ENCODE results near the gene PAK1. TPM values are rescaled to one million over a fixed set of nuclear protein-coding genes. Genes with fewer than 3 reads are reported as not detected.

Gene PAK1
- total and polyA plus RNA-seq, 2 donors = 27.7 to 36.6 TPM

GRCh38 chr11:77276271-77276670, 197.6 kb downstream of the PAK1 start:
- H3K4me3 ChIP-seq (ENCODE audit: low read length in 2 of 2) = no peak overlapping the region
- H3K4me1 ChIP-seq (ENCODE audit: control insufficient read depth in 2 of 2, insufficient read depth in 2 of 2, low read length in 2 of 2) = no peaks in the 10 kb centered on the region
- H3K27ac ChIP-seq (ENCODE audit: low read depth in 1 of 2, low read length in 1 of 2) = no peak overlapping the region
- H3K27me3 ChIP-seq (ENCODE audit: control insufficient read depth in 2 of 2, insufficient read depth in 1 of 2, low read length in 1 of 2) = no peaks in the 10 kb centered on the region
- no peaks in the 10 kb centered on the region for H3K9me3 ChIP-seq (ENCODE audit: control insufficient read depth in 2 of 2, insufficient read depth in 1 of 2, low read length in 1 of 2)
- DNase-seq (ENCODE audit: low read depth in 6 of 9, low spot score in 9 of 9) = no peak
- H3K36me3 ChIP-seq (ENCODE audit: control insufficient read depth in 2 of 2, insufficient read depth in 2 of 2, low read length in 1 of 2) = no peaks in the 10 kb centered on the region
- 94% methylated on average over 2 of the region's 2 CpGs for WGBS

Other genes with a start within 250 kb of the PAK1 start
- gene GDPD4, start 172.4 kb downstream of the PAK1 start, total RNA-seq = not detected
- 0.02 TPM for gene GDPD4, start 172.4 kb downstream of the PAK1 start, polyA plus RNA-seq
- gene AQP11, start 115.9 kb upstream of the PAK1 start, total RNA-seq = 0.14 TPM
- gene AQP11, start 115.9 kb upstream of the PAK1 start, polyA plus RNA-seq = 0.23 TPM
- gene CLNS1A, start 163.7 kb upstream of the PAK1 start, total RNA-seq = 210 TPM
- gene CLNS1A, start 163.7 kb upstream of the PAK1 start, polyA plus RNA-seq = 111 TPM

Data from thymus (tissue), 11 donors.